Measurements from ENCODE around the gene DOK6. TPM values are rescaled to one million over a fixed set of nuclear protein-coding genes. Genes with fewer than 3 reads are reported as not detected.
A peak's percentile ranks its signal among the peaks of the same experiment; 100 is the strongest.

The DOK6 gene
- total and polyA plus RNA-seq, 10 of the 15 experiments (the other 5 are each of a cell fraction or from before 2014, with no cell fraction given) = 0.01 to 0.09 (median 0.04) TPM; not detected in 4

DNA sequence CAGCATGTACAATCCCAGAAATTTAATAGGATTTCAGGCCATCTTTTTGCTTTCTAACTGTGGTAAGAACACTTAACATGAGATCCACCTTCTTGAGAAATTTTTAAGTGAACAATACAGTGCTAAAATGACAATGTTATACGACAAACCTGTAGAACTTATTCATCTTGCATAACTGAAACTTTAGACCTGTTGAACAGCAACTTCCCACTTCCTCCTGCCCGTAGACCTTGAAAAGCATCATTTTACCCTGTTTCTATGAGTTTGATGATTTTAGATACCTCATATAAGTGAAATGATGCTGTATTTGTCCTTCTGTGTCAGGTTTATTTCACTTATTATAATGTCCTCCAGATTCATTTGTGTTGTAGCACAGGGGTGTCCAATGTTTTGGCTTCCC, 418.8 kb downstream of the DOK6 start:
- CTCF ChIA-PET = interaction anchor here (1.5 kb wide), 1 partner anchor 19 kb away, joined by 3 read pairs; no protein-coding TSS in a partner anchor
- Histone ChIP-seq H3K36me3 (ENCODE audit: control insufficient read depth in 2 of 2, insufficient read depth in 2 of 2, low read length in 1 of 2) (no peaks in the 10 kb centered on the region), H3K27ac (ENCODE audit: control insufficient read depth, insufficient read depth) (no peak overlapping the region), H3K4me3 (no peak overlapping the region), H3K79me2 (ENCODE audit: control insufficient read depth, insufficient read depth, low read length) (no peaks in the 10 kb centered on the region), H3K9me3 (replicated peaks; ENCODE audit: control insufficient read depth, insufficient read depth, low read length) (no peaks in the 10 kb centered on the region; the same call in 1 of the 3 replicates), H3K27me3 (replicated peaks in 1 of 2; ENCODE audit: control insufficient read depth in 2 of 2, insufficient read depth in 2 of 2, low read length in 1 of 2) (no peaks in the 10 kb centered on the region), H3K9ac (ENCODE audit: control insufficient read depth, insufficient read depth, low read length) (no peak overlapping the region), H4K20me1 (ENCODE audit: control insufficient read depth, insufficient read depth) (no peaks in the 10 kb centered on the region), H3K4me1 (ENCODE audit: control insufficient read depth, insufficient read depth, low read length) (no peaks in the 10 kb centered on the region), H3K4me2 (ENCODE audit: control insufficient read depth, insufficient read depth) (no peak overlapping the region), H2AFZ (ENCODE audit: control insufficient read depth, low read depth, low read length) (no peak overlapping the region)
- BruUV-seq (replicated peaks) = no TSS peak
- in situ Hi-C loops (cut with MboI) (no loop called here), intact Hi-C loops (cut with micrococcal nuclease; ENCODE audit: unreplicated experiment) (no loop called here)
- RAD21 ChIA-PET (ENCODE audit: unreplicated experiment) = no interaction called here
- TF ChIP-seq, protein P1, sequence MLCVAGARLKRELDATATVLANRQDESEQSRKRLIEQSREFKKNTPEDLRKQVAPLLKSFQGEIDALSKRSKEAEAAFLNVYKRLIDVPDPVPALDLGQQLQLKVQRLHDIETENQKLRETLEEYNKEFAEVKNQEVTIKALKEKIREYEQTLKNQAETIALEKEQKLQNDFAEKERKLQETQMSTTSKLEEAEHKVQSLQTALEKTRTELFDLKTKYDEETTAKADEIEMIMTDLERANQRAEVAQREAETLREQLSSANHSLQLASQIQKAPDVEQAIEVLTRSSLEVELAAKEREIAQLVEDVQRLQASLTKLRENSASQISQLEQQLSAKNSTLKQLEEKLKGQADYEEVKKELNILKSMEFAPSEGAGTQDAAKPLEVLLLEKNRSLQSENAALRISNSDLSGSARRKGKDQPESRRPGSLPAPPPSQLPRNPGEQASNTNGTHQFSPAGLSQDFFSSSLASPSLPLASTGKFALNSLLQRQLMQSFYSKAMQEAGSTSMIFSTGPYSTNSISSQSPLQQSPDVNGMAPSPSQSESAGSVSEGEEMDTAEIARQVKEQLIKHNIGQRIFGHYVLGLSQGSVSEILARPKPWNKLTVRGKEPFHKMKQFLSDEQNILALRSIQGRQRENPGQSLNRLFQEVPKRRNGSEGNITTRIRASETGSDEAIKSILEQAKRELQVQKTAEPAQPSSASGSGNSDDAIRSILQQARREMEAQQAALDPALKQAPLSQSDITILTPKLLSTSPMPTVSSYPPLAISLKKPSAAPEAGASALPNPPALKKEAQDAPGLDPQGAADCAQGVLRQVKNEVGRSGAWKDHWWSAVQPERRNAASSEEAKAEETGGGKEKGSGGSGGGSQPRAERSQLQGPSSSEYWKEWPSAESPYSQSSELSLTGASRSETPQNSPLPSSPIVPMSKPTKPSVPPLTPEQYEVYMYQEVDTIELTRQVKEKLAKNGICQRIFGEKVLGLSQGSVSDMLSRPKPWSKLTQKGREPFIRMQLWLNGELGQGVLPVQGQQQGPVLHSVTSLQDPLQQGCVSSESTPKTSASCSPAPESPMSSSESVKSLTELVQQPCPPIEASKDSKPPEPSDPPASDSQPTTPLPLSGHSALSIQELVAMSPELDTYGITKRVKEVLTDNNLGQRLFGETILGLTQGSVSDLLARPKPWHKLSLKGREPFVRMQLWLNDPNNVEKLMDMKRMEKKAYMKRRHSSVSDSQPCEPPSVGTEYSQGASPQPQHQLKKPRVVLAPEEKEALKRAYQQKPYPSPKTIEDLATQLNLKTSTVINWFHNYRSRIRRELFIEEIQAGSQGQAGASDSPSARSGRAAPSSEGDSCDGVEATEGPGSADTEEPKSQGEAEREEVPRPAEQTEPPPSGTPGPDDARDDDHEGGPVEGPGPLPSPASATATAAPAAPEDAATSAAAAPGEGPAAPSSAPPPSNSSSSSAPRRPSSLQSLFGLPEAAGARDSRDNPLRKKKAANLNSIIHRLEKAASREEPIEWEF (IDR thresholded peaks at IDR 0.05; ENCODE audit: insufficient replicate concordance, low read depth, low read length) = no peak
- TF ChIP-seq SPI1 (IDR thresholded peaks at IDR 0.05; ENCODE audit: borderline replicate concordance, insufficient read depth, low read depth, low read length) = peak; percentile 49; the same call in 1 of the 2 replicates
- SMC1A ChIA-PET (ENCODE audit: uncharacterized antibody, unreplicated experiment) = no interaction called here
- POLR2A ChIA-PET = no interaction called here
- no peak for FAIRE-seq
- WGBS (ENCODE audit: insufficient coverage, insufficient replicate concordance, low lambda C conversion rate, missing lambda C conversion rate) = 3% methylated on average over 2 of the region's 2 CpGs
- ATAC-seq = peak; percentile 35; the same call in 2 of the 3 replicates
- no peak for DNase-seq (ENCODE audit: low read depth, low spot score)
